GM21423 (cell line): Measurements from ENCODE around the gene PODXL.

Source experiments
- ATAC-seq: cut with Tn5 transposase; IDR thresholded peaks from one replicate; pipeline ENCODE4 v1.9.1; 2021; ENCODE audit warnings: mild to moderate bottlenecking, moderate library complexity; ENCODE audit not compliant: unreplicated experiment

The PODXL gene

DNA sequence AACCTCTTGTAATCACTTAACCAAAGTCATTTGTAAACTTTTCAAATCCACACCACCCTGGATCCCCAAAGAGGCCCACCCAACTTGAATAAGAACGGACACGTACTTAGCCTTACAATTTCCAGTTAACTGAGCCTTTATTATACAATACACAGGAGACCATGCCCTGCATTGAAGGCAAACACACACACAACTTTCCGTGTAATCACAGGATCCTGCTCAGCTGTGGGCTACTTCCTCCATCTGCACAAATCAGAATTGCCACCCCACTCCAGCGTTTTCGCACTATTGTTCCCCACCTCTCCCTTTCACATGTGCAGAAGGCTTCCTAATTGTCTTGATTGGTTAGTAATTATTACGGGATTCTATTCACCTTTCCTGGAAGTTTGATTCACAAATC lies 12.1 kb upstream of the PODXL start:
- no peak for ATAC-seq

DNA sequence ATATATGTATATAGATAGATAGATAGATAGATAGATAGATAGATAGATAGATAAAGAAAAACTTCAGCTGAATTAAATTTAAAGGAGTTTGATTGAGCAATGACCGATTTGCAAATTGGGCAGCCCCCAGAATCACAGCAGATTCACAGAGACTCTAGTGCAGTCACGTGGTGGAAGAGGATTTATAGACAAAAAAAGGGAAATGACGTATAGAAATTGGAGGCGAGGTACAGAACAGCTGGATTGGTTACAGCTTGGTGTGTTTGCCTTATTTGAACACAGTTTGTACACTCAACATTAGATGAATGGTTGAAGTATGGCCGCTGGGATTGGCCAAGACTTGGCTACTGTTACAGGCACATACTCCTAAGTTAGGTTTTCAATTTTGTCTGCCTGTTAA lies 8.2 kb upstream of the PODXL start:
- no peak for ATAC-seq

DNA sequence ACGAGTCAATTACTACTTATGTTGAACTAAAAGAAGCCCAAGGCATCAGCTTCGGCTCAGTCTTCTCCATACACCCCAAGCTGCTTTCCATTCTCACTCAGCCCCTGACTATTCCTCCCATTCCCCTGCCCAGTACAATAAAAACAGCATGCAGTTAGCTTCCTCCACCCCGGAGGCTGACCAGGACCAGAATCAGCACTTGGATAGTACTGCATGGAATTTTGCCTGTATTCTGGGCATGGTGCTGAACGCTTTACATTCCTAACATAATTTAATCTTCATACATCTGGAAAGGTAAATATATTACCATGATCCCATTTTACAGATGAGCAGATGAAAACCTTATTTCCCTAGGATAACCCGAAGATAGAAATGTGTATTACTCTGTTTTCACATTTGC lies 7.5 kb upstream of the PODXL start:
- no peak for ATAC-seq

GRCh38 chr7:131562941-131563340 lies 6.5 kb upstream of the PODXL start:
- ATAC-seq = no peak

GRCh38 chr7:131560061-131560460 lies 3.6 kb upstream of the PODXL start:
- no peak for ATAC-seq

GRCh38 chr7:131557652-131558385 lies 1.4 kb upstream of the PODXL start:
- ATAC-seq = no peak

- ATAC-seq = peak; percentile 4
Measured at GRCh38 chr7:131556909-131557651, 652 bp upstream of the PODXL start.

DNA sequence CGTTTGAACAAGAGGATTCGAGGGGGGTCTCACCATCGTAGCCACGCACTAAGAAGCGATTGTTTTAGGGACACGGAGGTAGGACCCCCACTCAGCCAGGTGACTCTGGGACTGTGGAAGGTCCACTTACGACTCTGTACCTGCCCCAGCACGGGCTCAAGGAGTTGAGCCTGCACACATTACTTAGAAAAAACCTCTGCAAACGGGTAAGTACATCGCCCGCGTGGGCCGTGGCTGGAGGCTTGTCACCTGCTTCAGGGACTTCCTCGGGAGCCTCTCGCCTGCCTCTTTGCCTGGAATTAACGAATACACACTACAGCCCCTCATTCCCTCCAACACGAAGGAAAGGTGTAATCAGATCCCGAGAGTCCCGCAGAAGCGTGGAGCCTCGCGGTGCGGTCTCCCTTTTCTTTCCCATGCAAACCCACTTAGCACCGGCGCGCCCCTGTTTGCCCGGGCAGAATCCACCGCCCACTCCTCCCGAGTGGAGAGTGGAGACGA lies 826 bp downstream of the PODXL start:
- ATAC-seq = no peak

- no peak for ATAC-seq
Measured at GRCh38 chr7:131554880-131555516, 1.4 kb downstream of the PODXL start.

DNA sequence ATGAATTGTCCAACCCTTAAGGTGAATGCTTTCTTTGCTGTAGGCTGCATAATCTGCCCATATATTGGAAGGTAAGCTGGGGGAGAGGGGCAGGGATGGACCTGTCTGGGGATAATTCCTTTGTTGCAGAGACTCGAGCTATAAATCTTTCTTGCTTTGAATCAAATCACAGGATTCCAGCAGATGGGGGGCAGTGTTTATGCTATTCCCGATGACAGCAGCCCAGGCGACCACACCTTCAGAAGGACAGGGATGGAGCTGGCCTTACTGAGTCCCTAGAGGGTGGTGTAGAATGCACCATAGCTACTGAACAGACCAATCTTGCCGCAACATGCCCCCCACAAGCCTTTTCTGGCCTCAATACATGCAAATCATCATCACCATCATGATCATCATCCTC lies 2.5 kb downstream of the PODXL start:
- no peak for ATAC-seq

DNA sequence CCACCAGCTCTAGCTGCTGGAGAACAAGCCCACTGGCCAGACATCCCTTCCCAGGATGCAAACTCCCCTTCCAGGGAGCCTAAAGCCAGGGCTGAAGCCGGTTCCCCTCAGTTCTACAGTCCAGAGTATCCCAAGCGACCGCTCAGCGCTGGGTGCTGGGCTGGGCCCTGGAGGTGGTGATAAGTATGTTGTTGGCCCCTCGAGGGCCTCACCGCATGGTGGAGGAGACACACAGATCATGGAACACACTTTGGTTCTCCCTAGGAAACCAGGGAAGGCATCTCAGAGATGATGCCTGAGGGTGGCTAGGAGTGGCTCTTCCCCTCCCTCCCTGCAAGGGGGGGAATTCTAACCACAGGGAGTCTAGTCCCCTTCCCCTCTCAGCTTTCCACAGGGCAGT lies 4.4 kb downstream of the PODXL start:
- ATAC-seq = no peak

DNA sequence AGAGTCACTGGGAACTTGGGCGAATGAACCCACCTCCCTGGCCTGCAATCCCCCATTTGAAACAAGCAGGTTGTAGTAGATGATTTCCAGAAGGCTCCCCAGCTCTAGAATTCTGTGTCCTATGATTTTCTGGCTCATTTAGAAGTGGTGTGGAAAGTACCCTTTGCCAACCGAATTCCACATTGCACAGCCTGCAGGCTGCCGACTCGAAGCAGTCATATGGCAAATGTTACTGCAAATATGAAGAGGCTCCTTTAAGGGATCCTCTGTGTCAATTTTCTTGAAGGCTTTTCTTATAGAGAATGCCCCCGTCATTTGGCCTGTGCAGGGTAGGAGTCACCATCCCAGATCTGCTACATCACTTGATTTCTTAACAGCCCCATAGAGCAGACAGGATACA lies 5.6 kb downstream of the PODXL start:
- ATAC-seq = no peak

GRCh38 chr7:131548371-131548770 lies 8.1 kb downstream of the PODXL start:
- ATAC-seq = no peak

GRCh38 chr7:131547589-131547988 lies 8.8 kb downstream of the PODXL start:
- ATAC-seq = no peak

- ATAC-seq = no peak
Measured at GRCh38 chr7:131546583-131547141, 9.8 kb downstream of the PODXL start.

DNA sequence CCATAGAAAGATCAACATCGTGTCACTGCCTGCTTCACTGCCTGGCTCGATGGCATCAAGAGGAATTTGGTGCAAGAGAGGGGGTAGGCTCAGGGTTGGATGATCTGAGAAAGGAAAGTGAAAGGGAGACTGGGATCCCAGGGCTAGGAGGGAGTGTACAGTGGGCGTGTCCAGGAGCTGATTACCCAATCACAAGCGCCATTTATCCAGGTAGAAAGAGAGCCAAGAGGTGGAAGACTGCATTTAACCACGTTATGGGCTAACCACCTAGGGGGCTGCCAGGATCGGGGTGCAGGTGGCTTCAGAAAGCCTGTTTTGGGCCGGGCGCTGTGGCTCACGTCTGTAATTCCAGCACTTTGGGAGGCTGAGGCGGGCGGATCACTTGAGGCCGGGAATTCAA lies 10.3 kb downstream of the PODXL start:
- ATAC-seq = no peak

- peak; percentile 56 for ATAC-seq
Measured at GRCh38 chr7:131544449-131545301, 11.8 kb downstream of the PODXL start.

DNA sequence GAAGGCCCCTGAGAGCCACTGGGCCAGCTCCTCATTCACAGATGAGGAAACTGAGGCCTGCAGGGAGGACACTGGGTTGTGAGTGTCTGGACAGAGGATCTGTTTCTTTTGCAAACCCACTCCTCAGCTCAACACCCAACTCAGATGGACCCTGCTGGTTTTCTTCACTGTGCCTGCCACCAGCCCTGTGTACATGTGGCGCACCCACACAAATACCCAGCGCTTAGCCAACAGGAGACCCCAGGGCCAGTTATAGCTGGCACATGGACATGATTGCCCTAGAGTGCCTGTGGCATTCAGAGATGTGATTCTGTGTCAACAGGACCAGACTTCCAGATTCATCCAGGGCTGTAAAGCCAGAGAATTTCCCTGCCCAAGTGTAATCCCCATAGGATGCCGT lies 12.4 kb downstream of the PODXL start:
- no peak for ATAC-seq

DNA sequence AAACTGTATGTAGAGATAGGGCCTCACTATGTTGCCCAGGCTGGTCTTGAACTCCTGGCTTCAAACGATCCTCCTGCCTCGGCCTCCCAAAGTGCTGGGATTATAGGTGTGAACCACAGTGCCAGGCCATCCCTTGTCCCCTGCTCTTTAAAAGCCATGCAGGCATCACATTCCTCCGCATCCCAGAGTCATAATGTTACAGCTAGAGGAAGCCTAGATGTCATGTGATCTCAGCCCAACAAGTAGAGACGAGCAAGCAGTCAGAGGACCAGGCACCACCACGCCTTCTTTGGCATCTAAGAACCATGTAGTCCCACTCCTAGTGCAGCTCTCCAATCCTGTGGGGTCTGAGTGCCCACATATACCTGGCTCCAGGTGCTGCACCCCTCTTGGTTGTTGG lies 13.1 kb downstream of the PODXL start:
- ATAC-seq = no peak

DNA sequence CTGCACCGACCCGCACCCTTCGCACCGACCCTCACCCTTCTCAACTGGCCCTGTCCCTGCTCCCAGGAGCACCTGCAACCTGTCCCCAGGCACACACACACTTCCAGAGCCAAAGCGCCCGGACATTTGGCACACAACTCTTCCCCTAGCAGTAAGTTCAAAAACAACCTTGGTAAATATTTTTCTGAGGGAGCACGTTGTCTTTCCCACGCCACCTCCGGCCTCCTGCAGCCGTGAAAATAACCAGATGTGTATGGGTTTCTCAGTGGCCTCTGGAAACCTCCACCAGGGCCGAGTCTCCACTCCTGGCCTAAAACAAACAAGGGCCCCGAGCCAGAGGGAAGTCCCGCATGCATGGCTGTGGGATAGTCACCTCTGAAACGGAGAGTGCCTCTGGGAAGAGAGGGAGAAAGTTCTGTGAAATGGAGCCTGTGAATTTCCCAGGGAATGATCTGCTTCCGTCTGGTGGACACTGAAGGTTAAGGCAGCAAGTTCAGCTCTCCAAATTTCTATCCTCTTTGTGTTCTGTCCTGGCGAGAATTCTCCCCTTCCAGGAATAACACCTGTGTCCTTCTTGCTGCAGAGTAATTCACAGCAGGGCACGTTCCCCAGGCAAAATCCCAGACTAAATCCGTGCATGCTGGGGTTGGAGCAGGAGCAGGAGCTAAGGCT lies 15.8 kb downstream of the PODXL start:
- ATAC-seq = no peak
